Astrocyte (in vitro differentiated cells and primary cell): ENCODE data around the gene SMARCA2.

Source experiments
- CTCF ChIP-seq: IDR thresholded peaks from 2 replicates; pipeline ENCODE4 v1.5.1; 2011; ENCODE audit warnings: low read depth, mild to moderate bottlenecking, inconsistent platforms, low read length, moderate library complexity; ENCODE audit not compliant: insufficient read depth
- EZH2 ChIP-seq: IDR thresholded peaks from 2 replicates; pipeline ENCODE4 v1.6.1; 2012; ENCODE audit warnings: mild to moderate bottlenecking, low read length, inconsistent platforms; ENCODE audit not compliant: insufficient read depth

- TF ChIP-seq CTCF (no peak), EZH2 (no peak)
These were observed 45.3 kb downstream of the SMARCA2 start for GRCh38 chr9:2060424-2060823.
